HepG2 (cell line): ENCODE measurements around the gene CSTPP1. TPM values are rescaled to one million over a fixed set of nuclear protein-coding genes. Genes with fewer than 3 reads are reported as not detected.

Experiments used
- FOXC1 ChIP-seq: sonication (generic); formaldehyde crosslinking; IDR thresholded peaks from 2 replicates; pipeline ENCODE4 v1.8.0; 2022; ENCODE audit warnings: mild to moderate bottlenecking, missing genetic modification reagents, borderline replicate concordance
- GABPB1 ChIP-seq: IDR thresholded peaks from 2 replicates; pipeline ENCODE4 v1.6.1; 2016; ENCODE audit warnings: mild to moderate bottlenecking, missing genetic modification reagents, moderate library complexity, missing compliant biosample characterization
- HNRNPK ChIP-seq: fragments of 200-400 bp; formaldehyde crosslinking; IDR thresholded peaks from 2 replicates; pipeline ENCODE4 v1.6.1; 2018; ENCODE audit warnings: low read length, low read depth, moderate library complexity, mild to moderate bottlenecking; ENCODE audit not compliant: poor library complexity, severe bottlenecking
- KAT7 ChIP-seq: IDR thresholded peaks from 2 replicates; pipeline ENCODE4 v1.6.1; 2018; ENCODE audit warnings: borderline replicate concordance, missing compliant biosample characterization
- KLF13 ChIP-seq: sonication (generic); formaldehyde crosslinking; IDR thresholded peaks from 2 replicates; pipeline ENCODE4 v1.4.0; 2020; ENCODE audit warnings: mild to moderate bottlenecking, missing genetic modification reagents
- ZNF136 ChIP-seq: sonication (generic); formaldehyde crosslinking; IDR thresholded peaks from 2 replicates; pipeline ENCODE4 v1.8.1; 2022; ENCODE audit warnings: low read depth, mild to moderate bottlenecking, moderate library complexity, missing genetic modification reagents
- ZNF550 ChIP-seq: sonication (generic); formaldehyde crosslinking; IDR thresholded peaks from 2 replicates; pipeline ENCODE4 v1.4.0; 2020; ENCODE audit warnings: mild to moderate bottlenecking, missing genetic modification reagents, borderline replicate concordance
- ZNF670 ChIP-seq: sonication (generic); formaldehyde crosslinking; IDR thresholded peaks from 2 replicates; pipeline ENCODE4 v1.8.0; 2022; ENCODE audit warnings: mild to moderate bottlenecking, missing genetic modification reagents, borderline replicate concordance
- ZNF883 ChIP-seq: sonication (generic); formaldehyde crosslinking; IDR thresholded peaks from 2 replicates; pipeline ENCODE4 v1.5.1; 2020; ENCODE audit warnings: mild to moderate bottlenecking, missing genetic modification reagents; ENCODE audit errors: not compliant biosample characterization
- polyA plus RNA-seq, 8 experiments: library from polyadenylated mRNA; depleted of rRNA in 3 of 8; stranded (reverse) in 7 of 8; unstranded in 1 of 8; fragments of >200 nt; fragmentation: Illumina TruSeq in 4 of 8; extraction: Trizol in 4 of 8; gene quantifications; 2 replicates each; pipeline versions ENCODE4 v1.2.1 to v1.2.3, GENCODE V29; 2011 to 2016; ENCODE audit warnings: low read depth in 4 of 8, missing spikeins in 1 of 8, mixed read lengths in 1 of 8; ENCODE audit not compliant: insufficient read depth in 1 of 8
- total RNA-seq, 5 experiments: library from RNA; depleted of rRNA; stranded (reverse); fragments of >200 nt; fragmentation: Illumina TruSeq; extraction: Trizol; gene quantifications; 2 replicates each; pipeline ENCODE4 v1.2.3, GENCODE V29; 2016; ENCODE audit warnings: low read depth in 1 of 5
- TF ChIP-seq, protein P1 (sequence below): sonication (generic); formaldehyde crosslinking; IDR thresholded peaks from 2 replicates; pipeline ENCODE4 v1.5.1; 2020; ENCODE audit warnings: mild to moderate bottlenecking, missing genetic modification reagents
- TF ChIP-seq, protein P2 (sequence below): sonication (generic); formaldehyde crosslinking; IDR thresholded peaks from 2 replicates; pipeline ENCODE4 v1.5.0; 2020; ENCODE audit warnings: missing genetic modification reagents
- TF ChIP-seq, protein P3 (sequence below): sonication (generic); formaldehyde crosslinking; conservative IDR thresholded peaks from 2 replicates; pipeline ENCODE4 v1.4.0; 2020; ENCODE audit warnings: missing genetic modification reagents
- TF ChIP-seq, protein P4 (sequence below), 2 experiments: sonication (generic) in 1 of 2; formaldehyde crosslinking in 1 of 2; IDR thresholded peaks; 2 replicates each; pipeline versions ENCODE4 v1.6.1 to v1.9.0; 2014 to 2022; ENCODE audit warnings: antibody characterized with exemption in 1 of 2, borderline replicate concordance in 1 of 2, inconsistent platforms in 1 of 2, low read depth in 1 of 2, missing genetic modification reagents in 1 of 2
- TF ChIP-seq, protein P5 (sequence below): sonication (generic); formaldehyde crosslinking; conservative IDR thresholded peaks from 2 replicates; pipeline ENCODE4 v1.5.0; 2020; ENCODE audit warnings: missing genetic modification reagents

CSTPP1 gene
- total and polyA plus RNA-seq, 2 of the 13 experiments (the other 11 are each of a cell fraction or from before 2014, with no cell fraction given) = 12.3 to 14.6 TPM

DNA sequence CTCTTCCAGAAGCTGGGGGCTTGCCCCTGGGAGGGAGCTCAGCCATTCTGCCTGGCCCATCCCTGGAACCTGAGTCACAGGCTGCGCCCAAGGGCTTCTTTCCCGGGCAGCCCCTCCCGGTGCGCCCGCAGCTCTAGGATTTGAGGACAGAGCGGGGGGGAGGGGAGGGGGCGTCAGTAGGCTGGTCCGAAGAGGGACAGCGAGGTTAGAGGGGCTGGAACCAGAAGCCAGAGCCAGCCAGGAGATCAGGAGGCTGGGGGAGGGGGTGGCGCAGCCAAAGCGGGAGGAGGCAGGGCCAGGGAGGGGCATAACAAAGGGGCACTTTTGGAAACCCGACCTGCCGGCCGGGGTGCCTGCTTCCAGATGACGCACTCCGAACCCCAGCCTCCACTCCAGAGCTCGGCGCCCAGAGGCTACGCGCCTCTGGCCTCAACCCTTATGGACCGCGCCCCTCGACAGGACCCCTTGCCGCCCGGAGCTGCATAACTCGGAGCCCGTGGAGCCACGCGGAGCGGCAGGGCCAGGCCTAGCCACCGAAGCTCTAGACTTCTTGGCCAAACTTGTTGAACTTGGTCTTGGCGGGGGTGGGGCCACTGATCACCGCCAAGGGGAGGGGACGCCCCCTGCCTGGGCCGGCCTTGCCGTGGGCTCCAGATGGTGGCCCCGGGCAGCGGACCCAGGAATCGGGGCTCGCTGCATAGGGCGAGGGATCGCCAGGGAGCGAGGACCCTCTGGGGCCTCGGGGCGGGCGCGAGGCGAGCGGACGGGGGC is 248.9 kb downstream of the CSTPP1 start (continued):
- TF ChIP-seq, protein P1, sequence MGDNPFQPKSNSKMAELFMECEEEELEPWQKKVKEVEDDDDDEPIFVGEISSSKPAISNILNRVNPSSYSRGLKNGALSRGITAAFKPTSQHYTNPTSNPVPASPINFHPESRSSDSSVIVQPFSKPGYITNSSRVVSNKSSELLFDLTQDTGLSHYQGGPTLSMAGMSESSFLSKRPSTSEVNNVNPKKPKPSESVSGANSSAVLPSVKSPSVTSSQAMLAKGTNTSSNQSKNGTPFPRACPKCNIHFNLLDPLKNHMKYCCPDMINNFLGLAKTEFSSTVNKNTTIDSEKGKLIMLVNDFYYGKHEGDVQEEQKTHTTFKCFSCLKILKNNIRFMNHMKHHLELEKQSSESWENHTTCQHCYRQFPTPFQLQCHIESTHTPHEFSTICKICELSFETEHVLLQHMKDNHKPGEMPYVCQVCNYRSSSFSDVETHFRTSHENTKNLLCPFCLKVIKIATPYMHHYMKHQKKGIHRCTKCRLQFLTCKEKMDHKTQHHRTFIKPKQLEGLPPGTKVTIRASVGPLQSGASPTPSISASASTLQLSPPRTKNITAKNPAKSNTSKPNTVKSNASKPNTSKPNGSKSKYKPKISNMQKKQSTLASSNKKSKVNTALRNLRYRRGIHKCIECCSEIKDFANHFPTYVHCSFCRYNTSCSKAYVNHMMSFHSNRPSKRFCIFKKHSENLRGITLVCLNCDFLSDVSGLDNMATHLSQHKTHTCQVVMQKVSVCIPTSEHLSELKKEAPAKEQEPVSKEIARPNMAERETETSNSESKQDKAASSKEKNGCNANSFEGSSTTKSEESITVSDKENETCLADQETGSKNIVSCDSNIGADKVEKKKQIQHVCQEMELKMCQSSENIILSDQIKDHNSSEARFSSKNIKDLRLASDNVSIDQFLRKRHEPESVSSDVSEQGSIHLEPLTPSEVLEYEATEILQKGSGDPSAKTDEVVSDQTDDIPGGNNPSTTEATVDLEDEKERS (CRISPR knock-in tag) = no peak
- peak; percentile 22; the same call in 1 of the 2 replicates for TF ChIP-seq GABPB1
- TF ChIP-seq, protein P2, sequence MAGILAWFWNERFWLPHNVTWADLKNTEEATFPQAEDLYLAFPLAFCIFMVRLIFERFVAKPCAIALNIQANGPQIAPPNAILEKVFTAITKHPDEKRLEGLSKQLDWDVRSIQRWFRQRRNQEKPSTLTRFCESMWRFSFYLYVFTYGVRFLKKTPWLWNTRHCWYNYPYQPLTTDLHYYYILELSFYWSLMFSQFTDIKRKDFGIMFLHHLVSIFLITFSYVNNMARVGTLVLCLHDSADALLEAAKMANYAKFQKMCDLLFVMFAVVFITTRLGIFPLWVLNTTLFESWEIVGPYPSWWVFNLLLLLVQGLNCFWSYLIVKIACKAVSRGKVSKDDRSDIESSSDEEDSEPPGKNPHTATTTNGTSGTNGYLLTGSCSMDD (CRISPR knock-in tag) = no peak
- no peak for TF ChIP-seq ZNF550 (CRISPR knock-in tag)
- no peak for TF ChIP-seq KLF13 (CRISPR knock-in tag)
- TF ChIP-seq HNRNPK = peak; percentile 15
- TF ChIP-seq KAT7 (CRISPR knock-in tag) = no peak
- TF ChIP-seq, protein P3, sequence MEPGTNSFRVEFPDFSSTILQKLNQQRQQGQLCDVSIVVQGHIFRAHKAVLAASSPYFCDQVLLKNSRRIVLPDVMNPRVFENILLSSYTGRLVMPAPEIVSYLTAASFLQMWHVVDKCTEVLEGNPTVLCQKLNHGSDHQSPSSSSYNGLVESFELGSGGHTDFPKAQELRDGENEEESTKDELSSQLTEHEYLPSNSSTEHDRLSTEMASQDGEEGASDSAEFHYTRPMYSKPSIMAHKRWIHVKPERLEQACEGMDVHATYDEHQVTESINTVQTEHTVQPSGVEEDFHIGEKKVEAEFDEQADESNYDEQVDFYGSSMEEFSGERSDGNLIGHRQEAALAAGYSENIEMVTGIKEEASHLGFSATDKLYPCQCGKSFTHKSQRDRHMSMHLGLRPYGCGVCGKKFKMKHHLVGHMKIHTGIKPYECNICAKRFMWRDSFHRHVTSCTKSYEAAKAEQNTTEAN (CRISPR knock-in tag) = no peak
- TF ChIP-seq FOXC1 (CRISPR knock-in tag) = no peak
- peak; percentile 48 for TF ChIP-seq ZNF883 (CRISPR knock-in tag)
- TF ChIP-seq ZNF670 (CRISPR knock-in tag) = no peak
- TF ChIP-seq, protein P4, sequence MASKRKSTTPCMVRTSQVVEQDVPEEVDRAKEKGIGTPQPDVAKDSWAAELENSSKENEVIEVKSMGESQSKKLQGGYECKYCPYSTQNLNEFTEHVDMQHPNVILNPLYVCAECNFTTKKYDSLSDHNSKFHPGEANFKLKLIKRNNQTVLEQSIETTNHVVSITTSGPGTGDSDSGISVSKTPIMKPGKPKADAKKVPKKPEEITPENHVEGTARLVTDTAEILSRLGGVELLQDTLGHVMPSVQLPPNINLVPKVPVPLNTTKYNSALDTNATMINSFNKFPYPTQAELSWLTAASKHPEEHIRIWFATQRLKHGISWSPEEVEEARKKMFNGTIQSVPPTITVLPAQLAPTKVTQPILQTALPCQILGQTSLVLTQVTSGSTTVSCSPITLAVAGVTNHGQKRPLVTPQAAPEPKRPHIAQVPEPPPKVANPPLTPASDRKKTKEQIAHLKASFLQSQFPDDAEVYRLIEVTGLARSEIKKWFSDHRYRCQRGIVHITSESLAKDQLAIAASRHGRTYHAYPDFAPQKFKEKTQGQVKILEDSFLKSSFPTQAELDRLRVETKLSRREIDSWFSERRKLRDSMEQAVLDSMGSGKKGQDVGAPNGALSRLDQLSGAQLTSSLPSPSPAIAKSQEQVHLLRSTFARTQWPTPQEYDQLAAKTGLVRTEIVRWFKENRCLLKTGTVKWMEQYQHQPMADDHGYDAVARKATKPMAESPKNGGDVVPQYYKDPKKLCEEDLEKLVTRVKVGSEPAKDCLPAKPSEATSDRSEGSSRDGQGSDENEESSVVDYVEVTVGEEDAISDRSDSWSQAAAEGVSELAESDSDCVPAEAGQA (IDR thresholded peaks at IDR 0.05; ENCODE audit: low read depth) = no peak
- TF ChIP-seq, protein P4 (CRISPR knock-in tag; IDR thresholded peaks at IDR 0.05; ENCODE audit: borderline replicate concordance) = no peak
- TF ChIP-seq ZNF136 (CRISPR knock-in tag) = no peak
- TF ChIP-seq, protein P5, sequence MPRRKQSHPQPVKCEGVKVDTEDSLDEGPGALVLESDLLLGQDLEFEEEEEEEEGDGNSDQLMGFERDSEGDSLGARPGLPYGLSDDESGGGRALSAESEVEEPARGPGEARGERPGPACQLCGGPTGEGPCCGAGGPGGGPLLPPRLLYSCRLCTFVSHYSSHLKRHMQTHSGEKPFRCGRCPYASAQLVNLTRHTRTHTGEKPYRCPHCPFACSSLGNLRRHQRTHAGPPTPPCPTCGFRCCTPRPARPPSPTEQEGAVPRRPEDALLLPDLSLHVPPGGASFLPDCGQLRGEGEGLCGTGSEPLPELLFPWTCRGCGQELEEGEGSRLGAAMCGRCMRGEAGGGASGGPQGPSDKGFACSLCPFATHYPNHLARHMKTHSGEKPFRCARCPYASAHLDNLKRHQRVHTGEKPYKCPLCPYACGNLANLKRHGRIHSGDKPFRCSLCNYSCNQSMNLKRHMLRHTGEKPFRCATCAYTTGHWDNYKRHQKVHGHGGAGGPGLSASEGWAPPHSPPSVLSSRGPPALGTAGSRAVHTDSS = no peak
